Measurements from ENCODE around the gene TMEM63B.

The TMEM63B gene

DNA sequence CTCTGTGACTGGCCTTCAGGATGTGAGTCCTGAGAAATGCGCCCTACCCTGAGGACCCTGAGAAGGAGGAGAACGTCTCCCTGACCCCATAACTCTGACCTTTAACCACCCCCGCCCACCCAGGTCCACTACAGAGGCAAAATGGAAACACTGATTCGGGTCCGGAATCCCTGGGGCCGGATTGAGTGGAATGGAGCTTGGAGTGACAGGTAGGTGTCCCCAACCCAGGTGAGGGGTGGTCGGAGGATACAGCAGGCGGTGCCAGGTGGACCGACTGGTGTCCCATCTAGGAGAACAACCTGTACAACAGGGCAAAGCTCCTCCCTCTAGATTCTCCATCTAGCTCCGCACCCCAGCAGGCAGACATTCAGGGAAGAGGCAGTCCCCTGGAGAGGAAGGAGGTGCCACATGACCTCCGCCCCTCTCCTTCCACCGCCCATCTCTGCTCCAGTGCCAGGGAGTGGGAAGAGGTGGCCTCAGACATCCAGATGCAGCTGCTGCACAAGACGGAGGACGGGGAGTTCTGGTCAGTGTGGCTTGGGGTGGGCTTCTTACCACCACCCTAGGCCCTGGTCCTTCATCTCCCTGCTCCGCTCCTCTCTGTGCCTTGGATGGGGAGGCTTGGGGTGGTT, 48.9 kb downstream of the TMEM63B start:
- TF ChIP-seq, protein P1, sequence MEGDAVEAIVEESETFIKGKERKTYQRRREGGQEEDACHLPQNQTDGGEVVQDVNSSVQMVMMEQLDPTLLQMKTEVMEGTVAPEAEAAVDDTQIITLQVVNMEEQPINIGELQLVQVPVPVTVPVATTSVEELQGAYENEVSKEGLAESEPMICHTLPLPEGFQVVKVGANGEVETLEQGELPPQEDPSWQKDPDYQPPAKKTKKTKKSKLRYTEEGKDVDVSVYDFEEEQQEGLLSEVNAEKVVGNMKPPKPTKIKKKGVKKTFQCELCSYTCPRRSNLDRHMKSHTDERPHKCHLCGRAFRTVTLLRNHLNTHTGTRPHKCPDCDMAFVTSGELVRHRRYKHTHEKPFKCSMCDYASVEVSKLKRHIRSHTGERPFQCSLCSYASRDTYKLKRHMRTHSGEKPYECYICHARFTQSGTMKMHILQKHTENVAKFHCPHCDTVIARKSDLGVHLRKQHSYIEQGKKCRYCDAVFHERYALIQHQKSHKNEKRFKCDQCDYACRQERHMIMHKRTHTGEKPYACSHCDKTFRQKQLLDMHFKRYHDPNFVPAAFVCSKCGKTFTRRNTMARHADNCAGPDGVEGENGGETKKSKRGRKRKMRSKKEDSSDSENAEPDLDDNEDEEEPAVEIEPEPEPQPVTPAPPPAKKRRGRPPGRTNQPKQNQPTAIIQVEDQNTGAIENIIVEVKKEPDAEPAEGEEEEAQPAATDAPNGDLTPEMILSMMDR (IDR thresholded peaks at IDR 0.05; ENCODE audit: insufficient read depth, low read length, poor library complexity, severe bottlenecking), result no peak
- peak overlapping the region; percentile 50 for H3K4me3 ChIP-seq (replicated peaks; ENCODE audit: low read depth, low read length)
- H3K27me3 ChIP-seq (replicated peaks; ENCODE audit: control insufficient read depth, insufficient read depth, low read length), result no peaks in the 10 kb centered on the region
- H3K36me3 ChIP-seq (ENCODE audit: control insufficient read depth, insufficient read depth, low read length), result no peaks in the 10 kb centered on the region
- no peak for DNase-seq (ENCODE audit: extremely low read depth, insufficient read length)

DNA sequence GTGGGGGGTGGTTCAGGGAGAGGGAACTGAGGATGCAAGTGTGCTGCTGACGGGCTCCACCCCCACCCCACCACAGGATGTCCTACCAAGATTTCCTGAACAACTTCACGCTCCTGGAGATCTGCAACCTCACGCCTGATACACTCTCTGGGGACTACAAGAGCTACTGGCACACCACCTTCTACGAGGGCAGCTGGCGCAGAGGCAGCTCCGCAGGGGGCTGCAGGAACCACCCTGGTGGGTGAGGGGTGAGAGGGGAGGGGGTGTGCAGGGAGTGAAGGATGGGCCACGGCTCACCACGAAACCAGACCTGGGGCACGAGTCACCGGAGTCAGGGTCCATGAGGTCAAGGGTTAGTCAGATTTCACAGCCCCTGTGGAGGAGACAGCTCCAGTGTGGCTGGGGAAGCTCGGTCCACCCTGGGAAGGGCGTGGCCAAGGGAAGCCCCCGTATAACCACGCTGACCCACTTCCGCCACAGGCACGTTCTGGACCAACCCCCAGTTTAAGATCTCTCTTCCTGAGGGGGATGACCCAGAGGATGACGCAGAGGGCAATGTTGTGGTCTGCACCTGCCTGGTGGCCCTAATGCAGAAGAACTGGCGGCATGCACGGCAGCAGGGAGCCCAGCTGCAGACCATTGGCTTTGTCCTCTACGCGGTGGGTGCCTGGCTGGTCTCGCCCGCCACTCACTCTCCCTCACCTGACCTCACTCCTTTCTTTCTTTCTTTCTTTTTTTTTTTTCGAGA, 49.6 kb downstream of the TMEM63B start:
- TF ChIP-seq, protein P1 (IDR thresholded peaks at IDR 0.05; ENCODE audit: insufficient read depth, low read length, poor library complexity, severe bottlenecking), result no peak
- H3K27me3 ChIP-seq (replicated peaks; ENCODE audit: control insufficient read depth, insufficient read depth, low read length), result no peaks in the 10 kb centered on the region
- peak overlapping the region; percentile 50 for H3K4me3 ChIP-seq (replicated peaks; ENCODE audit: low read depth, low read length)
- no peaks in the 10 kb centered on the region for H3K36me3 ChIP-seq (ENCODE audit: control insufficient read depth, insufficient read depth, low read length)
- DNase-seq (ENCODE audit: extremely low read depth, insufficient read length), result peak; percentile 70

DNA sequence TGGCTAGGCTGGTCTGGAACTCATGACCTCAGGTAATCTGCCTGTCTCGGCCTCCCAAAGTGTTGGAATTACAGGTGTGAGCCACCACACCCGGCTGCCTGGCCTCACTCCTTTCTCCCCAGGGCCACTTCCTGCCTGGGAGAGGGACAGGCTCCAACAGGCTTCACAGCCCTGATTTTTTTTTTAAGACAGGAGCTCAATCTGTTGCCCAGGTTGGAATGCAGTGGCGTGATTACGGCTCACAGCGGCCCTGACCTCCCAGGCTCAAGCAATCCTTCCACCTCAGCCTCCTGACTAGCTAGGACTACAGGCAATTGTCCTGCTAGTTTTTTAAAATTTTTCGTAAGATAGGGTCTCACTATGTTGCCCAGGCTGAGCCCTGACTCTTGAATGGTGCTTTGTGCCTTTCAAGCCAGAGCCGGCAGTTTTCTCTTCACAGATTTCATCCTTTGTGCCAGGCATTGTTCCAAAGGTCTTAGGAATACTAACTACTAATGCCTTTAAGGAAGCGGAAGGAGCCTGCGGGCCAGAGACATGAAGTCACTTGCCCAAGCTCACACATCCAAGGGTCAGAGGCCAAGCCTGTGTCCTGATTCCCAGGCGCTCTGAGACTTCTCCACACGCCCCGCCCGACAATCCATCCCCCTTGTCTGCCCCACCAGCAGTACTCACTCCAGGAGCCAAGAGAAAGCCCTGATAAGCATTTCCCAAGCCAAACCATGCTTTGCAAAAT, 50.5 kb downstream of the TMEM63B start:
- TF ChIP-seq, protein P1 (IDR thresholded peaks at IDR 0.05; ENCODE audit: insufficient read depth, low read length, poor library complexity, severe bottlenecking), result no peak
- Histone ChIP-seq H3K27me3 (replicated peaks; ENCODE audit: control insufficient read depth, insufficient read depth, low read length) (no peaks in the 10 kb centered on the region), H3K36me3 (ENCODE audit: control insufficient read depth, insufficient read depth, low read length) (no peaks in the 10 kb centered on the region), H3K4me3 (replicated peaks; ENCODE audit: low read depth, low read length) (no peak overlapping the region)
- no peak for DNase-seq (ENCODE audit: extremely low read depth, insufficient read length)

- TF ChIP-seq, protein P1 (IDR thresholded peaks at IDR 0.05; ENCODE audit: insufficient read depth, low read length, poor library complexity, severe bottlenecking), result no peak
- Histone ChIP-seq H3K36me3 (ENCODE audit: control insufficient read depth, insufficient read depth, low read length) (no peaks in the 10 kb centered on the region), H3K4me3 (replicated peaks; ENCODE audit: low read depth, low read length) (no peak overlapping the region), H3K27me3 (replicated peaks; ENCODE audit: control insufficient read depth, insufficient read depth, low read length) (no peaks in the 10 kb centered on the region)
- no peak for DNase-seq (ENCODE audit: extremely low read depth, insufficient read length)
Observed at GRCh38 chr6:44178424-44179071, 51.2 kb downstream of the TMEM63B start.

DNA sequence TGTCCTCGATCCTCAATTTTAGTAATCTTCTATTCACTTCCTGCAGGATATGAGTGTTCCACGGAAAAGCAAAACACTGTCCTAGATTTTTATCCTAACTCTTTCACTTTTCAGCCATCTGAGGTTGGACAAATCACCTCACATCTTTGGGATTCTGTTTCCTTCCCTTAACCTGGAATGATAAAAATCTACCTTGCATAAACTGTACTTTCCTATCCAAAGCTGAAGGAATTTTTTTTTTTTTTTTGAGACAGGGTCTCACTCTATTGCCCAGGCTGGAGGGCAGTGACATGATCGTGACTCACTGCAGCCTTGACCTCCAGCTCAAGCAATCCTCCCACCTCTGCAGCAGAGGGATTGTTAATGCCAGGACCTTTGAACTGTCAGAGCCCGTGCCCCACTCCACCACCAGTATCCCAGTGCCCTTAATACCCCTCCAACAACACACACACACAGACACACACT, 51.8 kb downstream of the TMEM63B start:
- DNase-seq (ENCODE audit: extremely low read depth, insufficient read length), result no peak
- no peaks in the 10 kb centered on the region for H3K27me3 ChIP-seq (replicated peaks; ENCODE audit: control insufficient read depth, insufficient read depth, low read length)
- H3K36me3 ChIP-seq (ENCODE audit: control insufficient read depth, insufficient read depth, low read length), result no peaks in the 10 kb centered on the region
- no peak overlapping the region for H3K4me3 ChIP-seq (replicated peaks; ENCODE audit: low read depth, low read length)
- TF ChIP-seq, protein P1 (IDR thresholded peaks at IDR 0.05; ENCODE audit: insufficient read depth, low read length, poor library complexity, severe bottlenecking), result no peak

Measured in GM06990 (cell line).